IMR-90 (cell line): Measurements from ENCODE around the gene ACOT7.

ENCODE experiments used
- FOS ChIP-seq: fragments of 150-350 bp; IDR thresholded peaks from 2 replicates; pipeline ENCODE4 v1.6.1; 2016; ENCODE audit warnings: low read depth, low read length
- MAZ ChIP-seq: IDR thresholded peaks from 2 replicates; pipeline ENCODE4 v1.6.1; 2012; ENCODE audit warnings: low read depth, mild to moderate bottlenecking, low read length, improper control_type of control experiment, moderate library complexity, borderline replicate concordance
- MXI1 ChIP-seq: IDR thresholded peaks from 2 replicates; pipeline ENCODE4 v1.6.1; 2012; ENCODE audit warnings: low read depth, mild to moderate bottlenecking, low read length, moderate library complexity, borderline replicate concordance
- POLR2A ChIP-seq: IDR thresholded peaks from 2 replicates; pipeline ENCODE4 v1.6.1; 2012; ENCODE audit warnings: mild to moderate bottlenecking, low read depth, low read length
- SMC3 ChIP-seq: fragments of 150-350 bp; IDR thresholded peaks from 2 replicates; pipeline ENCODE4 v1.6.1; 2016; ENCODE audit warnings: low read depth, mild to moderate bottlenecking, antibody characterized with exemption, low read length, moderate library complexity
- TF ChIP-seq, protein P1 (sequence below): conservative IDR thresholded peaks from 2 replicates; pipeline ENCODE4 v1.5.1; 2012; ENCODE audit warnings: mild to moderate bottlenecking, low read depth, low read length, improper control_type of control experiment

DNA sequence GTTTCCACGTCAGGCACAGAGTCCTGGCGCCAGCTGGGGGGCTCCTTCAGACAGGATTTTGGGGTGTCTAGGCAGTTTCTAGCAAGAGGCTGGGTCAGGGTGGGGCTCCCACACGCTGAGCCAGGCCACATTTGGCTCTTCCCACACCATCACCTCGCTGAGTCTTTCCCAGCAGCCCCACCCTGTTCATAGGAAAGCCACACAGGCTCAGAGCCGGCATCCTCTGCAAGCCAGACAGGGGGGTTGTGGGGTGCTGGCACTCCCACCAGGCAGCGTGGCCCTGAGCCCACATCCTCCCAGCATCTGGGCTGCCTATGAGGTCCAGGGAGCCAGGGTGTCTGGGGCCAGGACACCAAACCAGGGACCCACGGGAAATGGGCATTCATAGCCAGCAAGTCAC is 129.9 kb downstream of the ACOT7 start:
- no peak for TF ChIP-seq POLR2A
- TF ChIP-seq, protein P1, sequence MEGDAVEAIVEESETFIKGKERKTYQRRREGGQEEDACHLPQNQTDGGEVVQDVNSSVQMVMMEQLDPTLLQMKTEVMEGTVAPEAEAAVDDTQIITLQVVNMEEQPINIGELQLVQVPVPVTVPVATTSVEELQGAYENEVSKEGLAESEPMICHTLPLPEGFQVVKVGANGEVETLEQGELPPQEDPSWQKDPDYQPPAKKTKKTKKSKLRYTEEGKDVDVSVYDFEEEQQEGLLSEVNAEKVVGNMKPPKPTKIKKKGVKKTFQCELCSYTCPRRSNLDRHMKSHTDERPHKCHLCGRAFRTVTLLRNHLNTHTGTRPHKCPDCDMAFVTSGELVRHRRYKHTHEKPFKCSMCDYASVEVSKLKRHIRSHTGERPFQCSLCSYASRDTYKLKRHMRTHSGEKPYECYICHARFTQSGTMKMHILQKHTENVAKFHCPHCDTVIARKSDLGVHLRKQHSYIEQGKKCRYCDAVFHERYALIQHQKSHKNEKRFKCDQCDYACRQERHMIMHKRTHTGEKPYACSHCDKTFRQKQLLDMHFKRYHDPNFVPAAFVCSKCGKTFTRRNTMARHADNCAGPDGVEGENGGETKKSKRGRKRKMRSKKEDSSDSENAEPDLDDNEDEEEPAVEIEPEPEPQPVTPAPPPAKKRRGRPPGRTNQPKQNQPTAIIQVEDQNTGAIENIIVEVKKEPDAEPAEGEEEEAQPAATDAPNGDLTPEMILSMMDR = no peak
- TF ChIP-seq FOS = no peak
- TF ChIP-seq SMC3 = no peak
- TF ChIP-seq MXI1 = no peak
- TF ChIP-seq MAZ = no peak
